Activated CD4-positive, alpha-beta T cell treated with anti-CD3 and anti-CD28 coated beads, Interleukin-2, amount 10 ng/mL, durations not matched to agents 7 days and 5 days (primary cell): Measurements from ENCODE around the gene TECPR1. TPM values are rescaled to one million over a fixed set of nuclear protein-coding genes. Genes with fewer than 3 reads are reported as not detected.

Source experiments
- CTCF ChIA-PET: fragments of 350-600 bp; sonication (Branson Sonifier 250); formaldehyde crosslinking; loops from one replicate; lab custom pipeline; 2021; ENCODE audit warnings: antibody characterized with exemption; lab: Charles Lee
- POLR2A ChIA-PET: fragments of 350-600 bp; sonication (Branson Sonifier 250); formaldehyde crosslinking; loops from one replicate; lab custom pipeline; 2021; ENCODE audit warnings: antibody characterized with exemption; lab: Charles Lee
- DNase-seq: peaks from one replicate; pipeline ENCODE4 v3.0.0-alpha.2; 2020
- H3K27ac Mint-ChIP-seq: one replicate; pipeline ENCODE4 v1.8.0; 2021; ENCODE audit warnings: mild to moderate bottlenecking, moderate library complexity, mixed read lengths
- H3K27me3 Mint-ChIP-seq: one replicate; pipeline ENCODE4 v1.8.0; 2021; ENCODE audit warnings: mixed read lengths
- H3K36me3 Mint-ChIP-seq: one replicate; pipeline ENCODE4 v1.8.0; 2021; ENCODE audit warnings: low read depth, mixed read lengths
- H3K4me1 Mint-ChIP-seq: one replicate; pipeline ENCODE4 v1.8.0; 2021; ENCODE audit warnings: mixed read lengths
- H3K4me3 Mint-ChIP-seq: one replicate; pipeline ENCODE4 v1.8.0; 2021; ENCODE audit warnings: mild to moderate bottlenecking, moderate library complexity, mixed read lengths
- H3K9me3 Mint-ChIP-seq: one replicate; pipeline ENCODE4 v1.8.0; 2021; ENCODE audit warnings: mixed read lengths
- total RNA-seq, 2 experiments: library from RNA; stranded (reverse); gene quantifications; one replicate each; pipeline ENCODE4 v1.2.3, GENCODE V29; 2021

The TECPR1 gene
- total RNA-seq, 2 experiments from 2014 or later, result 82.5 to 99.2 TPM

- Mint-ChIP-seq H3K4me1 (peaks cover 34% of the 10 kb centered on the region), H3K36me3 (peaks cover 6% of the 10 kb centered on the region), H3K27me3 (no peaks in the 10 kb centered on the region), H3K9me3 (no peaks in the 10 kb centered on the region), H3K4me3 (peak within 1 kb of the TSS; percentile 81), H3K27ac (peak within 1 kb of the TSS; percentile 90)
- ChIA-PET POLR2A (no interaction called here), CTCF (no interaction called here)
- DNase-seq, result peak; percentile 89
Observed at GRCh38 chr7:98280791-98281756, 29.0 kb upstream of the TECPR1 start, which contains the start of gene BRI3. Gene BRI3 (plus strand): TSS chr7:98281686. CDS start chr7:98281796, 110 bp downstream.

GRCh38 chr7:98280296-98280695 is 28.3 kb upstream of the TECPR1 start:
- H3K4me1 Mint-ChIP-seq, result peaks cover 34% of the 10 kb centered on the region
- peak overlapping the region; percentile 81 for H3K4me3 Mint-ChIP-seq
- H3K27ac Mint-ChIP-seq, result peak overlapping the region; percentile 90
- POLR2A ChIA-PET, result no interaction called here
- peaks cover 6% of the 10 kb centered on the region for H3K36me3 Mint-ChIP-seq
- CTCF ChIA-PET, result no interaction called here
- no peaks in the 10 kb centered on the region for H3K27me3 Mint-ChIP-seq
- DNase-seq, result no peak
- H3K9me3 Mint-ChIP-seq, result no peaks in the 10 kb centered on the region

- Mint-ChIP-seq H3K4me1 (peaks cover 23% of the 10 kb centered on the region), H3K9me3 (no peaks in the 10 kb centered on the region), H3K27me3 (no peaks in the 10 kb centered on the region), H3K4me3 (no peak overlapping the region), H3K36me3 (peaks cover 6% of the 10 kb centered on the region), H3K27ac (no peak overlapping the region)
- CTCF ChIA-PET, result no interaction called here
- POLR2A ChIA-PET, result interaction anchor here (0.7 kb wide), 1 partner anchor 120 kb away, joined by 3 read pairs; no protein-coding TSS in a partner anchor
- DNase-seq, result no peak
Observed at GRCh38 chr7:98278936-98279335, 26.9 kb upstream of the TECPR1 start.

GRCh38 chr7:98278408-98278807 is 26.4 kb upstream of the TECPR1 start:
- no peak overlapping the region for H3K4me3 Mint-ChIP-seq
- ChIA-PET POLR2A (interaction anchor here (0.7 kb wide), 1 partner anchor 120 kb away, joined by 3 read pairs; no protein-coding TSS in a partner anchor), CTCF (no interaction called here)
- H3K27me3 Mint-ChIP-seq, result no peaks in the 10 kb centered on the region
- DNase-seq, result no peak
- peaks cover 6% of the 10 kb centered on the region for H3K36me3 Mint-ChIP-seq
- peaks cover 18% of the 10 kb centered on the region for H3K4me1 Mint-ChIP-seq
- H3K27ac Mint-ChIP-seq, result no peak overlapping the region
- H3K9me3 Mint-ChIP-seq, result no peaks in the 10 kb centered on the region

- Mint-ChIP-seq H3K9me3 (no peaks in the 10 kb centered on the region), H3K4me1 (peaks cover 6% of the 10 kb centered on the region), H3K36me3 (peaks cover 1% of the 10 kb centered on the region), H3K27me3 (no peaks in the 10 kb centered on the region), H3K27ac (no peak overlapping the region), H3K4me3 (no peak overlapping the region)
- POLR2A ChIA-PET, result no interaction called here
- CTCF ChIA-PET, result no interaction called here
- no peak for DNase-seq
Observed at GRCh38 chr7:98276241-98276761, 24.3 kb upstream of the TECPR1 start.

- Mint-ChIP-seq H3K4me3 (no peak overlapping the region), H3K4me1 (peaks cover 7% of the 10 kb centered on the region), H3K36me3 (peaks cover 15% of the 10 kb centered on the region), H3K9me3 (no peaks in the 10 kb centered on the region), H3K27me3 (no peaks in the 10 kb centered on the region), H3K27ac (no peak overlapping the region)
- ChIA-PET POLR2A (no interaction called here), CTCF (interaction anchor here (0.5 to 0.8 kb wide), 2 partner anchors 17 to 148 kb away, joined by 3 read pairs; no protein-coding TSS in a partner anchor)
- DNase-seq, result no peak
Observed at GRCh38 chr7:98267303-98267702, 15.3 kb upstream of the TECPR1 start.

GRCh38 chr7:98266840-98267239 is 14.8 kb upstream of the TECPR1 start:
- POLR2A ChIA-PET, result no interaction called here
- H3K4me3 Mint-ChIP-seq, result no peak overlapping the region

DNA sequence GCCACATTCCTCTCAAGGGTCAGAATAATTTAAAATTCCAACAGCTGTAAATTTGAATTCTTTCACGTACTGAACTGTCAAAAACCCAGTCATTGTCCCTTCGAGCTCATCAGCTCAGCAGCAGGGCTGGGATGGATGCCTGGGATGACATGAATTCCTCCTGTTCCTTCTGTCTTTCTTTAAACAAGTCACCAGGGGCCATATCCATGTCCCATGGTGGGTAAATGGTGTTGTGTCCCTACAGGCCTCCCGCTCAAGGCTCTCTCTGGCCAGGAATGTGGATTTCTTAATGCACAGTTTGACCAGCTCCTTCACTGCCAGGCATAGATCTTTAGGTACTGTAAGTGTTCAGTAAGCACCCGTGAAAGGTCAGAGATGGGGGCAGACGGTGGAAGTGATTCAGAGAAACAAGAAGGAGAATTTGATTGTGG is 13.8 kb upstream of the TECPR1 start:
- H3K27ac Mint-ChIP-seq, result no peak overlapping the region
- no peaks in the 10 kb centered on the region for H3K9me3 Mint-ChIP-seq
- H3K36me3 Mint-ChIP-seq, result peaks cover 27% of the 10 kb centered on the region
- DNase-seq, result no peak
- CTCF ChIA-PET, result interaction anchor here (0.6 to 1.1 kb wide), 2 partner anchors 11 to 899 kb away, joined by 3 to 4 read pairs; no protein-coding TSS in a partner anchor
- H3K4me1 Mint-ChIP-seq, result peaks cover 7% of the 10 kb centered on the region
- H3K4me3 Mint-ChIP-seq, result no peak overlapping the region
- no peaks in the 10 kb centered on the region for H3K27me3 Mint-ChIP-seq
- POLR2A ChIA-PET, result no interaction called here

More at GRCh38 chr7:98266840-98267239, 14.8 kb upstream of the TECPR1 start:
- no peak for DNase-seq
- Mint-ChIP-seq H3K27ac (no peak overlapping the region), H3K27me3 (no peaks in the 10 kb centered on the region), H3K4me1 (peaks cover 7% of the 10 kb centered on the region), H3K9me3 (no peaks in the 10 kb centered on the region), H3K36me3 (peaks cover 18% of the 10 kb centered on the region)
- CTCF ChIA-PET, result interaction anchor here (0.5 to 0.8 kb wide), 2 partner anchors 16 to 148 kb away, joined by 3 read pairs; no protein-coding TSS in a partner anchor

DNA sequence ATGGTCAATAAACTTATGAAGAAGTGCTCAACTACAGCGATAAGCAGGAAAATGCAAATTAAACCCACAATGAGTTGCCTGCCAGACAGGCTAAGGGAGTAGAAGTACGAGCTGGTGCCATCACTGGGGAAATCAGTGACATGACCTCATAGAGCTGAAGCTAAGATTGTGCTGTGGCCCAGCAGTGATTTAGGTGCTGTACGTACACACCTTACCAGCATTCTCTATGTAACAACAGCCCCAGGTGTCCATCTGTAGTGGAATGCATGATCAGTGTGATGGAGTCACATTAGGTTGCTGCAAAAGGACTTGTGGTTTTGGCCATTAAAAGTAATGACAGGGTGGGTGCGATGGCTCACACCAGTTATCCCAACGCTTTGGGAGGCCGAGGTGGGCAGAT is 5.7 kb upstream of the TECPR1 start:
- peaks cover 1% of the 10 kb centered on the region for H3K9me3 Mint-ChIP-seq
- peaks cover 58% of the 10 kb centered on the region for H3K36me3 Mint-ChIP-seq
- H3K4me1 Mint-ChIP-seq, result peaks cover 36% of the 10 kb centered on the region
- CTCF ChIA-PET, result interaction anchor here (0.7 to 1.3 kb wide), 2 partner anchors 9 to 1119 kb away, joined by 3 to 4 read pairs; no protein-coding TSS in a partner anchor
- no peak for DNase-seq
- H3K27ac Mint-ChIP-seq, result no peak overlapping the region
- H3K4me3 Mint-ChIP-seq, result no peak overlapping the region
- POLR2A ChIA-PET, result no interaction called here
- H3K27me3 Mint-ChIP-seq, result no peaks in the 10 kb centered on the region

DNA sequence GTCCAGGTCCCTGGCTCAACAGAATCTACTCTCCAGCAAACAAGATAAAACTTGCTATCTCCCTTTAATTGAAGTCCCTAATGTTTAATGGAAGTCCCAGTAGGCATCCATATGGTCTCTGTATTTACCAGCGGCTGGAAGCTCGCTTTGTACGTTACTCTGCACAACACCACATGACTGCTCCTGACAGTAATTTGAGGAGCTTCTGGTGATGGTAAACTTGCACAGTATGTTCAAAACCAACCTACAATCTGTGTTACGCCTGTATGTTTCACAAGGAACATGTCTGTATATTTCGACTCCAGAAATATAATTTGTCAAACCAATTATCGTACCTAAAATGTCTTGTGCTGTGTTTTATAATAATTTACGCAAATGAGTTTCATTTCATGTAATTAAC is 4.4 kb upstream of the TECPR1 start:
- Mint-ChIP-seq H3K36me3 (peaks cover 53% of the 10 kb centered on the region), H3K4me1 (peaks cover 42% of the 10 kb centered on the region), H3K27ac (no peak overlapping the region), H3K27me3 (no peaks in the 10 kb centered on the region), H3K9me3 (peaks cover 1% of the 10 kb centered on the region), H3K4me3 (no peak overlapping the region)
- CTCF ChIA-PET, result interaction anchor here (0.6 kb wide), 1 partner anchor 150 kb away, joined by 3 read pairs; no protein-coding TSS in a partner anchor
- POLR2A ChIA-PET, result no interaction called here
- no peak for DNase-seq

GRCh38 chr7:98254951-98255610 is 3.0 kb upstream of the TECPR1 start:
- ChIA-PET CTCF (interaction anchor here (1.0 to 2.0 kb wide), 2 partner anchors 11 kb away, joined by 4 to 7 read pairs; no protein-coding TSS in a partner anchor), POLR2A (no interaction called here)
- peaks cover 1% of the 10 kb centered on the region for H3K9me3 Mint-ChIP-seq
- peak; percentile 60 for DNase-seq
- no peak overlapping the region for H3K4me3 Mint-ChIP-seq
- H3K4me1 Mint-ChIP-seq, result peaks cover 48% of the 10 kb centered on the region
- peaks cover 48% of the 10 kb centered on the region for H3K36me3 Mint-ChIP-seq
- H3K27me3 Mint-ChIP-seq, result no peaks in the 10 kb centered on the region
- H3K27ac Mint-ChIP-seq, result peak overlapping the region; percentile 82

DNA sequence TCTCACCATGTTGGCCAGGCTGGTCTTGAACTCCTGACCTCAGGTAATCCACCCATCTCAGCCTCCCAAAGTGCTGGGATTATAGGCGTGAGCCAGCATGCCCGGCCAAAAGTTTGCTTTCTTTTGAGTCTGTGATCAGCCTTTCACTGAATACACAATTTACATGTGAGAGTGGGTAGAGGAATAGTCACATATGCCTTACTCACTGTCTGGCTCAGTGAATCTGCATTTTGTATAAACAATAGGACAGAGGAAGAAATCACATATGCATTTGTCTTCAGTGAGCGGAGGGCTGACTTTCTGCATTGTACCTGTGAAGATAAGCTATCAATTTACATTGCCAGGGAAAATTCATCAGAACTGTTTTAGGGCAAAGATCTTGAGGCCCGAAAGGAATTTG is 2.5 kb upstream of the TECPR1 start:
- Mint-ChIP-seq H3K9me3 (peaks cover 1% of the 10 kb centered on the region), H3K27ac (peak overlapping the region; percentile 82), H3K4me3 (no peak overlapping the region), H3K4me1 (peaks cover 54% of the 10 kb centered on the region), H3K36me3 (peaks cover 50% of the 10 kb centered on the region), H3K27me3 (no peaks in the 10 kb centered on the region)
- DNase-seq, result no peak
- ChIA-PET POLR2A (no interaction called here), CTCF (interaction anchor here (1.0 to 2.0 kb wide), 2 partner anchors 11 kb away, joined by 4 to 7 read pairs; no protein-coding TSS in a partner anchor)
